ENCODE data around the gene CWC25. TPM values are rescaled to one million over a fixed set of nuclear protein-coding genes. Genes with fewer than 3 reads are reported as not detected.

The CWC25 gene
- total and polyA plus RNA-seq, 2 of the 13 experiments (the other 11 are each of a cell fraction or from before 2014, with no cell fraction given) = 15.6 to 22.7 TPM

- peak; percentile 57; the same call in 1 of the 2 replicates for TF ChIP-seq ZBTB34 (CRISPR knock-in tag; IDR thresholded peaks at IDR 0.05)
- peak; percentile 95; the same call in 1 of the 2 replicates for TF ChIP-seq ZNF556 (CRISPR knock-in tag; IDR thresholded peaks at IDR 0.05; ENCODE audit: borderline replicate concordance)
- TF ChIP-seq RAD51 (IDR thresholded peaks at IDR 0.05; ENCODE audit: borderline replicate concordance) = no peak
- peak; percentile 29; the same call in 1 of the 2 replicates for TF ChIP-seq MYNN (CRISPR knock-in tag; IDR thresholded peaks at IDR 0.05; ENCODE audit: low read depth)
- TF ChIP-seq BCL3 (CRISPR knock-in tag; IDR thresholded peaks at IDR 0.05) = peak; percentile 93
- TF ChIP-seq ZFX (CRISPR knock-in tag; IDR thresholded peaks at IDR 0.05; ENCODE audit: low read depth) = peak; percentile 100
- peak; percentile 95 for TF ChIP-seq ZNF18 (CRISPR knock-in tag; IDR thresholded peaks at IDR 0.05; ENCODE audit: insufficient replicate concordance)
- peak; percentile 85 for TF ChIP-seq ZNF598 (CRISPR knock-in tag; IDR thresholded peaks at IDR 0.05; ENCODE audit: borderline replicate concordance)
- TF ChIP-seq ZNF121 (CRISPR knock-in tag; IDR thresholded peaks at IDR 0.05) = peak; percentile 56; the same call in 1 of the 2 replicates
- TF ChIP-seq ASH2L (IDR thresholded peaks at IDR 0.05; ENCODE audit: insufficient read length, low read depth, low read length) = peak; percentile 97
- peak; percentile 89 for TF ChIP-seq ZBTB25 (CRISPR knock-in tag; IDR thresholded peaks at IDR 0.05)
- TF ChIP-seq ZHX2 (IDR thresholded peaks at IDR 0.05; ENCODE audit: low read depth) = peak; percentile 100
- no peak for TF ChIP-seq ZHX2 (CRISPR knock-in tag; IDR thresholded peaks at IDR 0.05; ENCODE audit: borderline replicate concordance)
- TF ChIP-seq MAZ (IDR thresholded peaks at IDR 0.05; ENCODE audit: borderline replicate concordance, low read depth, low read length) = peak; percentile 95
- TF ChIP-seq MAZ (CRISPR knock-in tag; IDR thresholded peaks at IDR 0.05; ENCODE audit: low read depth) = peak; percentile 97
- TF ChIP-seq ZMYM4 (CRISPR knock-in tag; IDR thresholded peaks at IDR 0.05) = peak; percentile 98
Observed at GRCh38 chr17:38824899-38825761, at the start of gene CWC25 (continued).

Data from HepG2 (cell line).